HEK293 (cell line): ENCODE measurements around the gene USP16.

ENCODE experiments used
- GLIS1 ChIP-seq: fragments of 450-650 bp; formaldehyde crosslinking; IDR thresholded peaks from 2 replicates; pipeline ENCODE4 v1.5.1; 2016; ENCODE audit warnings: missing biosample characterization, missing genetic modification characterization
- HOXD13 ChIP-seq: sonication (generic); formaldehyde crosslinking; IDR thresholded peaks from 2 replicates; pipeline ENCODE4 v1.8.0; 2022; ENCODE audit warnings: missing genetic modification reagents, borderline replicate concordance
- OVOL3 ChIP-seq: fragments of 450-650 bp; formaldehyde crosslinking; IDR thresholded peaks from 2 replicates; pipeline ENCODE4 v1.5.1; 2016; ENCODE audit warnings: missing biosample characterization, missing genetic modification characterization
- PRDM2 ChIP-seq: fragments of 450-650 bp; formaldehyde crosslinking; IDR thresholded peaks from 2 replicates; pipeline ENCODE4 v1.5.1; 2016; ENCODE audit warnings: missing biosample characterization, missing genetic modification characterization, borderline replicate concordance
- YY2 ChIP-seq: fragments of 450-650 bp; formaldehyde crosslinking; IDR thresholded peaks from 2 replicates; pipeline ENCODE4 v1.5.1; 2016; ENCODE audit warnings: missing biosample characterization, missing genetic modification characterization
- ZEB2 ChIP-seq: fragments of 450-650 bp; formaldehyde crosslinking; IDR thresholded peaks from 2 replicates; pipeline ENCODE4 v1.5.1; 2016; ENCODE audit warnings: missing biosample characterization, missing genetic modification characterization
- ZFP41 ChIP-seq: fragments of 450-650 bp; formaldehyde crosslinking; IDR thresholded peaks from 2 replicates; pipeline ENCODE4 v1.5.1; 2016; ENCODE audit warnings: missing biosample characterization, missing genetic modification characterization, borderline replicate concordance
- ZIC2 ChIP-seq: fragments of 450-650 bp; formaldehyde crosslinking; IDR thresholded peaks from 2 replicates; pipeline ENCODE4 v1.5.1; 2016; ENCODE audit warnings: missing biosample characterization, missing genetic modification characterization
- ZNF121 ChIP-seq: fragments of 450-650 bp; formaldehyde crosslinking; IDR thresholded peaks from 2 replicates; pipeline ENCODE4 v1.5.1; 2016; ENCODE audit warnings: missing biosample characterization, missing genetic modification characterization
- ZNF175 ChIP-seq: fragments of 450-650 bp; formaldehyde crosslinking; IDR thresholded peaks from 2 replicates; pipeline ENCODE4 v1.5.1; 2016; ENCODE audit warnings: missing biosample characterization, missing genetic modification characterization
- ZNF211 ChIP-seq: fragments of 450-650 bp; formaldehyde crosslinking; IDR thresholded peaks from 2 replicates; pipeline ENCODE4 v1.5.1; 2016; ENCODE audit warnings: low read depth, missing biosample characterization, missing genetic modification characterization
- ZNF214 ChIP-seq: fragments of 450-650 bp; formaldehyde crosslinking; IDR thresholded peaks from 2 replicates; pipeline ENCODE4 v1.5.1; 2017; ENCODE audit warnings: missing biosample characterization, mild to moderate bottlenecking, missing genetic modification characterization, borderline replicate concordance
- ZNF23 ChIP-seq: fragments of 450-650 bp; formaldehyde crosslinking; IDR thresholded peaks from 2 replicates; pipeline ENCODE4 v1.5.1; 2016; ENCODE audit warnings: missing biosample characterization, missing genetic modification characterization, borderline replicate concordance
- ZNF521 ChIP-seq: fragments of 450-650 bp; formaldehyde crosslinking; IDR thresholded peaks from 2 replicates; pipeline ENCODE4 v1.5.1; 2017; ENCODE audit warnings: missing biosample characterization, mild to moderate bottlenecking, missing genetic modification characterization
- ZNF571 ChIP-seq: fragments of 450-650 bp; formaldehyde crosslinking; IDR thresholded peaks from 2 replicates; pipeline ENCODE4 v1.5.0; 2017; ENCODE audit warnings: missing biosample characterization, missing genetic modification characterization
- ZNF629 ChIP-seq: fragments of 450-650 bp; formaldehyde crosslinking; IDR thresholded peaks from 2 replicates; pipeline ENCODE4 v1.5.1; 2017; ENCODE audit warnings: missing biosample characterization, missing genetic modification characterization
- ZNF707 ChIP-seq: fragments of 450-650 bp; formaldehyde crosslinking; IDR thresholded peaks from 2 replicates; pipeline ENCODE4 v1.5.1; 2016; ENCODE audit warnings: missing biosample characterization, missing genetic modification characterization
- ZNF768 ChIP-seq: fragments of 450-650 bp; formaldehyde crosslinking; IDR thresholded peaks from 2 replicates; pipeline ENCODE4 v1.5.1; 2018; ENCODE audit warnings: missing biosample characterization, mild to moderate bottlenecking, missing genetic modification characterization
- ZSCAN23 ChIP-seq: fragments of 450-650 bp; formaldehyde crosslinking; IDR thresholded peaks from 2 replicates; pipeline ENCODE4 v1.5.1; 2016; ENCODE audit warnings: missing biosample characterization, missing genetic modification characterization
- TF ChIP-seq, protein P1 (sequence below): sonication (generic); formaldehyde crosslinking; IDR thresholded peaks from 2 replicates; pipeline ENCODE4 v1.8.1; 2022; ENCODE audit warnings: mild to moderate bottlenecking, moderate library complexity, missing genetic modification reagents
- TF ChIP-seq, protein P2 (sequence below): fragments of 450-650 bp; formaldehyde crosslinking; IDR thresholded peaks from 2 replicates; pipeline ENCODE4; 2016; ENCODE audit warnings: missing biosample characterization, missing genetic modification characterization
- TF ChIP-seq, protein P3 (sequence below): fragments of 450-650 bp; formaldehyde crosslinking; IDR thresholded peaks from 2 replicates; pipeline ENCODE4 v1.5.1; 2016; ENCODE audit warnings: missing biosample characterization, missing genetic modification characterization
- TF ChIP-seq, protein P4 (sequence below): fragments of 450-650 bp; formaldehyde crosslinking; IDR thresholded peaks from 2 replicates; pipeline ENCODE4 v1.5.1; 2016; ENCODE audit warnings: missing biosample characterization, missing genetic modification characterization
- TF ChIP-seq, protein P5 (sequence below): fragments of 450-650 bp; formaldehyde crosslinking; IDR thresholded peaks from 2 replicates; pipeline ENCODE4 v1.5.1; 2016; ENCODE audit warnings: missing biosample characterization, missing genetic modification characterization, borderline replicate concordance

Gene USP16

DNA sequence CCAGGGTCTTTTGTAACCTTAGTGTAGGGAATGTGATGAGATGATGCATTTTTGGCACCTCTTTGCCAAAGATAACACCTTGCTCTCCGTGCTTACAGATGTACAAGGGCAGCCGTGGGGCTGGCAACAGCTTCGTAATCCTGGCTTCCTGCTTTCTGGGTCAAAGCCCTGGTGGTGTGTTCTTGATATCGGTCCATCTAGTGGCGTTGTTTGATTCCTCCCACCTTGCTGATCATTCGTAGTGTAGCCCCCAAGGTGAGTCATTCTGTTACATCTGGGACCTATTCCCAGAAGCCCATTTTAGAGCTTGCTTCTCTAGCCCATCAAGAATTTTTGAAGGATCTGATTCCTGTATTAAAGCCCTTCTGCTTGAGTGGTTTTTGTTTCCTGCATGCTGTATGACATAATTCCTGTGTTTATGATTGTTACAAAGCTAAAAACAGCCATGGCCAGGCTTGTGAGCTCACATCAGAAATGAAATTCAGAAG is 56.0 kb downstream of the USP16 start (continued):
- no peak for TF ChIP-seq ZNF214 (tag by site-specific recombination)
- TF ChIP-seq, protein P1, sequence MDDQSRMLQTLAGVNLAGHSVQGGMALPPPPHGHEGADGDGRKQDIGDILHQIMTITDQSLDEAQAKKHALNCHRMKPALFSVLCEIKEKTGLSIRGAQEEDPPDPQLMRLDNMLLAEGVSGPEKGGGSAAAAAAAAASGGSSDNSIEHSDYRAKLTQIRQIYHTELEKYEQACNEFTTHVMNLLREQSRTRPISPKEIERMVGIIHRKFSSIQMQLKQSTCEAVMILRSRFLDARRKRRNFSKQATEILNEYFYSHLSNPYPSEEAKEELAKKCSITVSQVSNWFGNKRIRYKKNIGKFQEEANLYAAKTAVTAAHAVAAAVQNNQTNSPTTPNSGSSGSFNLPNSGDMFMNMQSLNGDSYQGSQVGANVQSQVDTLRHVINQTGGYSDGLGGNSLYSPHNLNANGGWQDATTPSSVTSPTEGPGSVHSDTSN (CRISPR knock-in tag): no peak
- no peak for TF ChIP-seq ZNF521 (tag by site-specific recombination)
- no peak for TF ChIP-seq PRDM2 (tag by site-specific recombination)
- no peak for TF ChIP-seq ZIC2 (tag by site-specific recombination)
- TF ChIP-seq, protein P2, sequence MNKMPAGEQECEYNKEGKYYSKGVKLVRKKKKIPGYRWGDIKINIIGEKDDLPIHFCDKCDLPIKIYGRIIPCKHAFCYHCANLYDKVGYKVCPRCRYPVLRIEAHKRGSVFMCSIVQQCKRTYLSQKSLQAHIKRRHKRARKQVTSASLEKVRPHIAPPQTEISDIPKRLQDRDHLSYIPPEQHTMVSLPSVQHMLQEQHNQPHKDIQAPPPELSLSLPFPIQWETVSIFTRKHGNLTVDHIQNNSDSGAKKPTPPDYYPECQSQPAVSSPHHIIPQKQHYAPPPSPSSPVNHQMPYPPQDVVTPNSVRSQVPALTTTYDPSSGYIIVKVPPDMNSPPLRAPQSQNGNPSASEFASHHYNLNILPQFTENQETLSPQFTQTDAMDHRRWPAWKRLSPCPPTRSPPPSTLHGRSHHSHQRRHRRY: no peak
- TF ChIP-seq GLIS1 (tag by site-specific recombination): no peak
- TF ChIP-seq, protein P3, sequence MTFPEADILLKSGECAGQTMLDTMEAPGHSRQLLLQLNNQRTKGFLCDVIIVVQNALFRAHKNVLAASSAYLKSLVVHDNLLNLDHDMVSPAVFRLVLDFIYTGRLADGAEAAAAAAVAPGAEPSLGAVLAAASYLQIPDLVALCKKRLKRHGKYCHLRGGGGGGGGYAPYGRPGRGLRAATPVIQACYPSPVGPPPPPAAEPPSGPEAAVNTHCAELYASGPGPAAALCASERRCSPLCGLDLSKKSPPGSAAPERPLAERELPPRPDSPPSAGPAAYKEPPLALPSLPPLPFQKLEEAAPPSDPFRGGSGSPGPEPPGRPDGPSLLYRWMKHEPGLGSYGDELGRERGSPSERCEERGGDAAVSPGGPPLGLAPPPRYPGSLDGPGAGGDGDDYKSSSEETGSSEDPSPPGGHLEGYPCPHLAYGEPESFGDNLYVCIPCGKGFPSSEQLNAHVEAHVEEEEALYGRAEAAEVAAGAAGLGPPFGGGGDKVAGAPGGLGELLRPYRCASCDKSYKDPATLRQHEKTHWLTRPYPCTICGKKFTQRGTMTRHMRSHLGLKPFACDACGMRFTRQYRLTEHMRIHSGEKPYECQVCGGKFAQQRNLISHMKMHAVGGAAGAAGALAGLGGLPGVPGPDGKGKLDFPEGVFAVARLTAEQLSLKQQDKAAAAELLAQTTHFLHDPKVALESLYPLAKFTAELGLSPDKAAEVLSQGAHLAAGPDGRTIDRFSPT: no peak
- TF ChIP-seq ZNF121 (tag by site-specific recombination): no peak
- TF ChIP-seq HOXD13: no peak
- no peak for TF ChIP-seq ZNF707
- TF ChIP-seq, protein P4, sequence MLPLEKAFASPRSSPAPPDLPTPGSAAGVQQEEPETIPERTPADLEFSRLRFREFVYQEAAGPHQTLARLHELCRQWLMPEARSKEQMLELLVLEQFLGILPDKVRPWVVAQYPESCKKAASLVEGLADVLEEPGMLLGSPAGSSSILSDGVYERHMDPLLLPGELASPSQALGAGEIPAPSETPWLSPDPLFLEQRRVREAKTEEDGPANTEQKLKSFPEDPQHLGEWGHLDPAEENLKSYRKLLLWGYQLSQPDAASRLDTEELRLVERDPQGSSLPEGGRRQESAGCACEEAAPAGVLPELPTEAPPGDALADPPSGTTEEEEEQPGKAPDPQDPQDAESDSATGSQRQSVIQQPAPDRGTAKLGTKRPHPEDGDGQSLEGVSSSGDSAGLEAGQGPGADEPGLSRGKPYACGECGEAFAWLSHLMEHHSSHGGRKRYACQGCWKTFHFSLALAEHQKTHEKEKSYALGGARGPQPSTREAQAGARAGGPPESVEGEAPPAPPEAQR (tag by site-specific recombination): no peak
- TF ChIP-seq ZNF175: no peak
- no peak for TF ChIP-seq ZNF571
- TF ChIP-seq YY2 (tag by site-specific recombination): no peak
- TF ChIP-seq, protein P5, sequence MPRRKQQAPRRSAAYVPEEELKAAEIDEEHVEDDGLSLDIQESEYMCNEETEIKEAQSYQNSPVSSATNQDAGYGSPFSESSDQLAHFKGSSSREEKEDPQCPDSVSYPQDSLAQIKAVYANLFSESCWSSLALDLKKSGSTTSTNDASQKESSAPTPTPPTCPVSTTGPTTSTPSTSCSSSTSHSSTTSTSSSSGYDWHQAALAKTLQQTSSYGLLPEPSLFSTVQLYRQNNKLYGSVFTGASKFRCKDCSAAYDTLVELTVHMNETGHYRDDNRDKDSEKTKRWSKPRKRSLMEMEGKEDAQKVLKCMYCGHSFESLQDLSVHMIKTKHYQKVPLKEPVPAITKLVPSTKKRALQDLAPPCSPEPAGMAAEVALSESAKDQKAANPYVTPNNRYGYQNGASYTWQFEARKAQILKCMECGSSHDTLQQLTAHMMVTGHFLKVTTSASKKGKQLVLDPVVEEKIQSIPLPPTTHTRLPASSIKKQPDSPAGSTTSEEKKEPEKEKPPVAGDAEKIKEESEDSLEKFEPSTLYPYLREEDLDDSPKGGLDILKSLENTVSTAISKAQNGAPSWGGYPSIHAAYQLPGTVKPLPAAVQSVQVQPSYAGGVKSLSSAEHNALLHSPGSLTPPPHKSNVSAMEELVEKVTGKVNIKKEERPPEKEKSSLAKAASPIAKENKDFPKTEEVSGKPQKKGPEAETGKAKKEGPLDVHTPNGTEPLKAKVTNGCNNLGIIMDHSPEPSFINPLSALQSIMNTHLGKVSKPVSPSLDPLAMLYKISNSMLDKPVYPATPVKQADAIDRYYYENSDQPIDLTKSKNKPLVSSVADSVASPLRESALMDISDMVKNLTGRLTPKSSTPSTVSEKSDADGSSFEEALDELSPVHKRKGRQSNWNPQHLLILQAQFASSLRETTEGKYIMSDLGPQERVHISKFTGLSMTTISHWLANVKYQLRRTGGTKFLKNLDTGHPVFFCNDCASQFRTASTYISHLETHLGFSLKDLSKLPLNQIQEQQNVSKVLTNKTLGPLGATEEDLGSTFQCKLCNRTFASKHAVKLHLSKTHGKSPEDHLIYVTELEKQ (tag by site-specific recombination): no peak
- TF ChIP-seq ZNF211 (tag by site-specific recombination): no peak
- 0 out of 2 replicates have a peak, but pooled peaks have one; percentile 30 for TF ChIP-seq ZEB2
- no peak for TF ChIP-seq OVOL3 (tag by site-specific recombination)
- no peak for TF ChIP-seq ZNF23 (tag by site-specific recombination)
- 0 out of 2 replicates have a peak, but pooled peaks have one; percentile 31 for TF ChIP-seq ZSCAN23 (tag by site-specific recombination)
- TF ChIP-seq ZFP41 (tag by site-specific recombination): no peak
- peak; percentile 89 for TF ChIP-seq ZNF629 (tag by site-specific recombination)
- no peak for TF ChIP-seq ZNF768
